HG03439 (cell line): ENCODE measurements around the gene GZMH.
A peak's percentile ranks its signal among the peaks of the same experiment; 100 is the strongest.
"Not testable (repeated sequence)": the region's sequence is repeated elsewhere in the genome, so short reads cannot be mapped to it uniquely, and the experiment has no call there.

ENCODE experiments used
- ATAC-seq: cut with Tn5 transposase; IDR thresholded peaks from one replicate; pipeline ENCODE4 v1.9.1; 2021; ENCODE audit warnings: mild to moderate bottlenecking, moderate library complexity; ENCODE audit not compliant: unreplicated experiment

Gene GZMH, protein sequence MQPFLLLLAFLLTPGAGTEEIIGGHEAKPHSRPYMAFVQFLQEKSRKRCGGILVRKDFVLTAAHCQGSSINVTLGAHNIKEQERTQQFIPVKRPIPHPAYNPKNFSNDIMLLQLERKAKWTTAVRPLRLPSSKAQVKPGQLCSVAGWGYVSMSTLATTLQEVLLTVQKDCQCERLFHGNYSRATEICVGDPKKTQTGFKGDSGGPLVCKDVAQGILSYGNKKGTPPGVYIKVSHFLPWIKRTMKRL

DNA sequence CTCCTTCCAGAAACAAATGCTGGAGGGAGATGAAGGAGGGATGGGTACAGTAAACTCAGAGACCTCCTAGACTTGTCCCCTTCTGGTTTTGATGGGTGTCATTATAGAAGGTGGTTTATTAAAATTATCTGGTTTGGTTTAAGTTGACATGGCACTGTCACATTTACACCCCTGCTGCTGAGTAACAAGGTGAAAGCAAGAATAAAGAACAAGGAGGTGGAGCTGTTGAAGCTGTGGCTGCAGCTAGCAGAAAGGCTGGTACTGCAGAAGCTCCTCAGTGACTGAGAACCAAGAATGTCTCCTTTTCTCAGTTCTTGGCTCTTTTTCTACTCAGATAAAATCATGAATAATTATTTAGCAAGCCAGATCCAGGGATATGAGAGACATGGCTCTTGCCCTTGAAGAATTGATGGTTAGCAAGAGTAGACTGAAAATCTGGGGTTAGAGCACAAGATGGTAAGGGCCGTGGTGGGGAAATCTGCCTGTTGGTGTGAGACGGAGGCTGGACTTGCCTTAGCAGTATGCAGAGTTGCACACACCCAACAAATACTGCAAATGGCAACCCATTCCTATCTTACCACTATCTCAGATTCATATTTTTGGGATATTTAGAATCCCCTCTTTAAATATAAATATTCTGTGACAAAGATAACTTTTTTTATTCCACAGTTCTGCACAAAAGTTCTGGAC, at the start of gene GZMH:
Gene GZMH (minus strand): TSS at position 31 of the 690 bp plus-strand sequence. CDS start 72 bp downstream, outside the sequence.
- no peak for ATAC-seq

DNA sequence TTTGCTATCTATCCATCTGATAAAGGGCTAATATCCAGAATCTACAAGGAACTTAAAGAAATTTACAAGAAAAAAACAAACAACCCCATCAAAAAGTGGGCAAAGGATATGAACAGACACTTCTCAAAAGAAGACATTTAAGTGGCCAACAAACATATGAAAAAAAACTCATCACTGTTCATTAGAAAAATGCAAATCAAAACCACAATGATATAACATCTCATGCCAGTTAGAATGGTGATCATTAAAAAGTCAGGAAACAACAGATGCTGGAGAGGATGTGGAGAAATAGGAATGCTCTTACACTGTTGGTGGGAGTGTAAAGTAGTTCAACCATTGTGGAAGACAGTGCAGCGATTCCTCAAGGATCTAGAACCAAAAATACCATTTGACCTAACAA, 38.9 kb upstream of the GZMH start:
- ATAC-seq = not testable (repeated sequence)

DNA sequence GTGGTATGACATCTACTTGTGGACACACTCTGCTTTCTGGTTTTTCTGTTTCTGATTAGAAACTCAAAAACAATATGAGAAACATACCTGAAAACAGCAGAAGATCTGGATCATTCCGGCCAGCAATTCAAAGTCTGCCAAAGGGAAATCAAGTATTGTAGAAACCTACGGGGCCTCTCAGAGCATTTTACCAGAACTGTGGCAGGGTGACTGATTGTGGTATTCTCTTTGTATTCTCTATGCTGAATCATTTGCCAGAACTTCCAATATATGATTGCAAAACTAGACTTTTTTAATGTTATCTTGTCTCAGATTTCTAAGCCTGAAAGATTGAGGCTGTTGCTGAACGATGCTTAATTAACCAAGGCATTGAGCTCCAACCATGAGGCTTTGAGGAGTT, 30.4 kb upstream of the GZMH start:
- no peak for ATAC-seq

DNA sequence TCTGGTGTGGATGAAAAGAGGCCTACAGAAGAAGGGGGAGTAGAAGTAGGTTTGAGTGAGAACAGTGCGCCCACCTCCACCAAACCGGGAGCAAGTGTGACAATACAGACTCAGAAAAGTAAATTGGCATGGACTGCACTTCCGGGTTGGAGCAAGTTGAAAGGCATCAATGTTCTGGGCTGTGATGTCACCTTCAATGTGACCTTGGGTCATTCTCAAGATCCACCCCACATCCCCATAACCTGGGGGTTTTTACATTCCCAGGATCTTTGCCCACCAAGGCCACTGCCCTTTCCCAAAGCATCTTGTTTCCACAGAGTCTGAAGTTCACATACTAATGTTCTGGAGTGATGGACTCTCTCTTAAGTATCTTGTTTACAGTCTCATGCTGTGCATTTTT, 29.8 kb upstream of the GZMH start:
- no peak for ATAC-seq

DNA sequence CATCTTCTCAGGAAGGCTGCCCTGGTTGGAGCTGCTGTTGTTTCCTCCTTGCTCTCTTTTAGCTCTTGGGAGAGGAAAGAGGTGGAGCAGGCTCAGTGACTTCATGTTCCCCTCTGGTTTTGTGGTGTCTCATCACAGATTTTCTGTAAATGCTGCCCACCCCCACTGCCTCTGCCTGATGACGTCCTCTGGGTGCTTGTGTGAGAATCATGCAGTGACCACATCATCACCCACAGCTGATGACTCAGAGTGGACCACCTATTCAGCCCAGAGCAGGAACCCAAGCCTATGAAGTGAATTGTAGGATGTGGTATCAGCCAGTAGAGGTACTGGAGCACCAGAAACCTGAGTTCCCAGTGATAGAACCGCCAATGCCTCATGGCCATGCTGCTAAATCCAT, 24.7 kb upstream of the GZMH start, which contains the start of gene GZMB:
Gene GZMB (minus strand): TSS at position 33 of the 400 bp plus-strand sequence. CDS start 30 bp downstream, at position 3.
- ATAC-seq = no peak

DNA sequence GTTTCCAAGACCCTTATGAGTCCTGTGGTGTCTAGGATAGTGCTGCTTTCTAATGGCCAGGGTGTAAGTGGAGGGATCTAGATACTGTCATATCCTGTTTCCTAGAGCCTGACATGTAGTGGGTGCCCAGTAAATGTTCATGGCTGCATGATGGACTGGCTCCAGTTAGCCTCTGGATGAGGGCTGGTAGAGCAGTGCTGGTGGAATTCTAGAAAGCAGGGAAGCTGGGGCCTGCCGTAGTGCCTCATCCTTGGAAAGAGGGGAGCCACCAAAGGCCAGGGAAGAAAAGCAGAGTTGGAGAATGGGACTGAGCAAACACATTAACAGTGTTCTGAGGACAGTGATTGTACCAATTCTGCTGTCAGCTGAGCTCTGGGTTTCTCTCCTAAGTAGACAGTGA, 23.9 kb upstream of the GZMH start:
- ATAC-seq = no peak

DNA sequence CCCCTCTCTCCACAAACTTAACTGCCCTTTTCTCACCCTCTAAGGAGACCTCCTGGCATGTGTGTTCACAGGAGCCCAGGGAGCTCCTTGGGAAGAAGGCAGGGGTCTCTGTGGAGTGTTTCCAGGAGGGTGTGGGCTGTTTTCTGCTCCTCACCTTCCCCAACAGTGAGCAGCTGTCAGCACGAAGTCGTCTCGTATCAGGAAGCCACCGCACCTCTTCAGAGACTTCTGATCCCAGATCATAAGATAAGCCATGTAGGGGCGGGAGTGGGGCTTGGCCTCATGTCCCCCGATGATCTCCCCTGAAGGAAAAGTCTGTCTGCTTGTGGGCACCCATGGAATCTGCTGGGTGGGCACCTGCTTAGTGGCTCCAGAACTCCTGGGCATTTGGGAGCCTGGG, 23.3 kb upstream of the GZMH start:
- no peak for ATAC-seq

DNA sequence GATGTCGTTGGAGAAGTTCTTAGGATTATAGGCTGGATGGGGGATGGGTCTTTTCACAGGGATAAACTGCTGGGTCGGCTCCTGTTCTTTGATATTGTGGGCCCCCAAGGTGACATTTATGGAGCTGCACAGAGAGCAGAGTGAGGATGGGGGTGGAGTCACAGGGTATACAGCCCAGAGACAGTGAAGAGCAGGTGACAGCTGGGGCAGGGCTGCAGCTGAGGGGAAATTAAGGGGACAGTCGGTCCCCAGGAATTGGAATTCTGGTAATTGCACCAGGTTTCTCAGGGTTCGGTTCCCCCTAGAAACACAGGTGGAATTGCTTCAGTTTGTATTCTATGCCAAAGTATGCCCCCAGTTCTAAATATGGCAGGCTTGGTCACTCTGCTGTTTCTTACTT, 22.9 kb upstream of the GZMH start:
- ATAC-seq = no peak

DNA sequence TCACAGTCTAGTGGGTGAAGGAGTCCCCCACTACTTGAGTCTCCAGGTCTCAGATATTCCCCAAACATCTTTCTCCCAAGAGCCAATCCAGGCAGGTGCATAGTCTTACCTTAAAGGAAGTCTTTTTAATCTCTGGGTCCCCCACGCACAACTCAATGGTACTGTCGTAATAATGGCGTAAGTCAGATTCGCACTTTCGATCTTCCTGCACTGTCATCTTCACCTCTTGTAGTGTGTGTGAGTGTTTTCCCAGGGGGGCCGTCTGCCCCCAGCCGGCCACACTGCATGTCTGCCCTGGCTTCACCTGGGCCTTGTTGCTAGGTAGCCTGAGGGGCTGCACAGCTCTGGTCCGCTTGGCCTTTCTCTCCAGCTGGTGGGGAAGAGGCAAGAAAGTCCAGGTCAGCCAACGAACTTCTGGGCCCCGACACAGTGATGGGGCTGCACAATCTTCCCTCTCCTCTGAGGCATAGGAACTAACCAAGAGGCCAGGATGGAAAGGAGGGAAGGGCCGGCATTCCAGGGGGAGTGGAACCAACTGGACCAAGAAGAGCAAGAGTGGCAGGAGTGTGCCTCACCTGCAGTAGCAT, 22.4 kb upstream of the GZMH start:
- no peak for ATAC-seq

DNA sequence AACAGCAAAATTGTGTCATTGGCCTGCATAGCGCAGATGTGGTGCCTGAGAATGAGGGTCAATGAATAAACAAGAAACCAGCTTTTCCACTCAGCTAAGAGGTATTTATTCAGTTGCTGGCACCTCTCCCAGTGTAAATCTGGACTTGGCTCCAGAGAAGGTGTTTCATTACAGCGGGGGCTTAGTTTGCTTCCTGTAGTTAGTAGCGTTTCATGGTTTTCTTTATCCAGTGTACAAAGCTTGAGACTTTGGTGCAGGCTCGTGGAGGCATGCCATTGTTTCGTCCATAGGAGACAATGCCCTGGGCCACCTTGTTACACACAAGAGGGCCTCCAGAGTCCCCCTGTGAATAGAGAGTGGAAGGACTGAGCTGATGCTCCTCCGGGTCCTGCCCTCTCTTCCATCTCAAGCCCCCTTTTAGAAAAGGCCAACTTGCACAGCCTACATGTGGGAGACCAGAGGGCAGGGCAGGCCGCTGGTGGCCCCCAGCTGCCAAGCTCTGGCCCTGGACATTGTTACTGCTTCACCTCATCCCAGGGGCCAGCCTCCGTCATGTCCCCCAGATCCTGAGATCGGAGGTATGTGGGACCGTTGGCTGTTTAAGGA, 21.5 kb upstream of the GZMH start:
- ATAC-seq = no peak

DNA sequence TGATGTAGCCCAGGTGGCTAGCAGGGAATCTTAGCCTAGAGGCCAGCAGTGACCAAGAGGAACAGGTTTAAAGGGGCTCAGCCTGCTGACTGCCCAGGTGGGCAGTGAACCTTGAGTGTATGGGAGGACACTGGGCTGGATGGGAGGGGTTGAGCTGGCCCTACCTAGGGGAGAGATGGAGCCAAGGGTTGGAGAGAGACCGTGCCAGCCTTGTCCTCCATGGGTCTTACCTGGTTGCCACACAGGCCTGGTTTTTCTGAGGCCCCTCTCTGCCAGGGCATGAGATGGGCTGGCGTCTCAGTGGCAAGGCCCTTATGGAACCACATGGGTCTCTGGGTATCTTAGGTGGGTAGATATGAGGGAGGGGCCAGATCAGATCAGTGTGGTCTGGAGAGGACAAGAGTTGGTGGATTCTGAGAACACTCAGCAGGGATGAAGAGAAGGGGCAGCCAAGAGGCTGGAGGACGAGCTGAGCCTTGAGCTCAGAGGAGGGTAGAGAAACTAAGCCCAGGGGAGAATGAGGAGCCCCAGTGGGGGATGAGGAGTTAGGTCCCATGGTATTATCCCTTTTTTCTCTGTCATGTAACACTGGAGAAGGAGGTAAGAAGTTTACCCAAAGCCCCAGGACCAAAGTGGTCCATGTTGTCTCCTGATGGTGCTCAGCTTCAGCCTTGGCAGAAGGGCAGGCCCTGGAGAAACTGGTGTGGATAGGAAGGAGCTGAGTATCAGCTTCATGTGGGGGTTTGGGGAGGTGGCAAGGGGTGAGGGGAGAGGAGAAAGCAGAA, 20.8 kb upstream of the GZMH start:
- no peak for ATAC-seq

DNA sequence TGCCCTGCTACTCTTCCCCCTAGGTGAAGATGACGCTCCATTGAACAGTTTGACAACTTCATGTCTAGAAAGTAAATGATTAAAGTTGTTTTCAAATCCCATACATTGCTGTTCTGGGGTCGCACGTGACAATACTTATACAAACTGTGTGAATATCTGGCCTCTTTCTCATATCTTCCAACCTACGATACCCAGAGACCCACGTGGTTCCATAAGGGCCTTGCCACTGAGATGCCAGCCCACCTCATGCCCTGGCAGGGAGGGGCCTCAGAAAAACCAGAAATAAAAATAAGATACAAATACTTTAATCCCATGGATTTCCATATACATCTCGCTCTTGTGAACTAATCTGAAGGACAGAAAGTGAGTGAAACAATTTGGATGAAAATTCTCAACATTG, 20.0 kb upstream of the GZMH start:
- no peak for ATAC-seq

DNA sequence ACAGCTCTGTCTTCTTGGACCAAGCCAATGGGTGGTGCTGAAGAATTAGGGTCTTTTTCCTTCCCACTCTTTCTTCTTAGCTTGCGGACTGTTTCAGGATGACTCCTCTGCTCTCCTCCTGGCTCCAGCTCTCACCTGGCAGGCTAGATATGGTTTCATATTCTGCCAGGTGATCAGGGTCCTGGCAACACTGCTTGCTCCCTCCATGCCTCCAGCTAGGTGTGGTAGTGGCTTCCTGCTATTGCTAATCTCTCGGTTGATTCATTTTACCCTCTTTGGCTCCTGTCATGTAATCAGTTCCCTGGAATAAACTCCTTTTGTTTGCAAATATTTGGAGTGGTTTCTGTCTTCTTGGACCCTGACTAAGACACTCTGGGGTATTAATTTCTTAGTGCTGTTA, 4.3 kb upstream of the GZMH start:
- no peak for ATAC-seq

DNA sequence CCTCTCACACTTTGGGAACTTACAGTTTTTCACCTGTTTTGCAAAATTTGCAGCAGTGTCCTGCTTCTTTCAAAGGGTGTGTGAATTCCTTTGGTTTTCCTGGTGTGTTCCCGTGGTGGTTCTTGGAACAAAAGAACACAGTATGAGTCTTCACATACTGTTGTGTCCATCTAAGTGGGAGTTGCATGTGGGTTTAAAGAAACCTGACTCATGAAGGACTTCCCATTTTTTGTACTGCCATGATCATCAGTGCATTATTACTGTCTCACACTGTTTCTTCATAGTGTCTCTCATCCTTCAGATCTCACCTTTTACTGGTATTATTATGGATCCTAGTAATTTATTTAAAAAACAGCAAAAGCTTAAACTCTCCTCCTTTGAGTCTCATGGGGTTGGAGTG, 3.8 kb upstream of the GZMH start:
- no peak for ATAC-seq

DNA sequence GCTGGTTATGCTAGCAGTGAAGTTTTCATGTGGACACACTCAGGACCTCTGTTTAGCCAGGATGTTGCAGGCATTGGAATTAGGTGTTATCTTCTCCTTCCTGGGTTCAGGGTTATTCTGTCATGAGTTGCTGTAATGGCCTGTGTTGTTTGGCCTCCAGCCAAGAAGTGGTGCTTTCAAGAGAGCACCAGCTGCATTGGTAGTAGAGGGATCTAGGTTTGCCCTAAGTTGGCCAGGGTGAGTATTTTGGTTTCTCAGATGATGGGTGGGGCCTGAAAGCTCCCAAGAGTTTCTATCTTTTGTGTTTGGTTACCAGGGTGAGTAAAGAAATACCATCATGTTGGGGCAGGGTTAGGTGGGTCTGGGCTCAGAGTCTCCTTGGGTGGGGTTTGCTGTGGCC, 2.7 kb upstream of the GZMH start:
- no peak for ATAC-seq

DNA sequence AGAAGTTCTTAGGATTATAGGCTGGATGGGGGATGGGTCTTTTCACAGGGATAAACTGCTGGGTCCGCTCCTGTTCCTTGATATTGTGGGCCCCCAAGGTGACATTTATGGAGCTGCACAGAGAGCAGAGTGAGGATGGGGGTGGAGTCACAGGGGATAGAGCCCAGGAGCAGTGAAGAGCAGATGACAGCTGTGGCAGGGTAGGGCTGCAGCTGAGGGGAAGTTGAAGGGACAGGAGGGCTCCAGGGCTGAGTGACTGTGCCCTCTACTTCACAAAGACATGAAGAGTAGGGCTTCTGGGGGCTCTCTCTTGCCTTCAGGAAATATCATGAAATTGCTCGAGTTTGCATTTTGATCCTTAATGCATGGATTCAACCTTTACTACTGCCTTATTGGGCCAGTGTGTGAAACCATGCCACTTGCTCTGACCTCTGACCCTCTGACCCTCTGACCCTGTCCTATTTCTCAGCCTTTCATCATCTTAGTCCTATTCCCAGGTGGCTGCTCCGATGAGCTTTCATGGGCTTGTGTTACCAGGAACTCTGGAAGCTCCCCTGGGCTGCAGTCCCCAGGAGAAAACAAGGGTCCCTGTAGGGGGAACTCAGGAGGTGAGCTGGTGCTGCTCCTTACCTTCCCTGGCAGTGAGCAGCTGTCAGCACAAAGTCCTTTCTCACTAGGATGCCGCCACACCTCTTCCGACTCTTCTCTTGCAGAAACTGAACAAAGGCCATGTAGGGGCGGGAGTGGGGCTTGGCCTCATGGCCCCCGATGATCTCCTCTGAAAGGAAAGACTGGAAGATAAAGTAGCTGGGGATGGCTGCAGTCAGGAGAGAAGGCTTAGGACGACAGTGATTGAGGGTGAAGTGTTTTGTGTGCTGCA, 1.6 kb downstream of the GZMH start:
- no peak for ATAC-seq

DNA sequence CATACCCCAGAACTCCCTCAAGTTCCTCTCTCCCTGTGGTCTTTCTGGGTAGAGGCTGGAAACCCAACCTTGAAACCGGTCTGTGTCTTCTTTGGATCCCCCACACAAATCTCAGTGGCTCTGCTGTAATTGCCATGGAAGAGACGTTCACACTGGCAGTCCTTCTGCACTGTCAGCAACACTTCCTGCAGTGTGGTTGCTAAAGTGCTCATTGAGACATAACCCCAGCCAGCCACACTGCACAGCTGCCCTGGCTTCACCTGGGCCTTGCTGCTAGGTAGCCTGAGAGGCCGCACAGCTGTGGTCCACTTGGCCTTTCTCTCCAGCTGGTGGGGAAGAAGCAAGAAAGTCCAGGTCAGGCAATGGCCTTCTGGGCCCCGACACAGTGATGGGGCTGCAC, 2.4 kb downstream of the GZMH start:
- ATAC-seq = no peak

DNA sequence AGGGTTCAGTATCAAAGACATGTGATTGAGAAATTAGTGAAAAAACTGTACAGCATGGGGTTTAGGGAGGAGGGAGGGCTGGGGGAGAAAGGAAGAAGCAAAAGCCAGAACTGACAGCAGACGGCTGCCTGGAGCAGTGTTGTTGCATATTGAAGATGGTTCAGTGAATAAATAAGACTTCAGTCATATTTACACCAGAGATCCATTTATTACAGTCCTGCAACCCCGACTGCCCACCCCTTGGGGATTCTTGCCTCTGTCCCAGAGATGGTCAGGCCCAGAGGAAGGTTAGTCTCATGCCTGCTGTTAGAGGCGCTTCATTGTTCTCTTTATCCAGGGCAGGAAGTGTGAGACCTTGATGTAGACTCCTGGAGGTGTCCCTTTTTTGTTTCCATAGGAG, 3.2 kb downstream of the GZMH start:
- ATAC-seq = no peak

DNA sequence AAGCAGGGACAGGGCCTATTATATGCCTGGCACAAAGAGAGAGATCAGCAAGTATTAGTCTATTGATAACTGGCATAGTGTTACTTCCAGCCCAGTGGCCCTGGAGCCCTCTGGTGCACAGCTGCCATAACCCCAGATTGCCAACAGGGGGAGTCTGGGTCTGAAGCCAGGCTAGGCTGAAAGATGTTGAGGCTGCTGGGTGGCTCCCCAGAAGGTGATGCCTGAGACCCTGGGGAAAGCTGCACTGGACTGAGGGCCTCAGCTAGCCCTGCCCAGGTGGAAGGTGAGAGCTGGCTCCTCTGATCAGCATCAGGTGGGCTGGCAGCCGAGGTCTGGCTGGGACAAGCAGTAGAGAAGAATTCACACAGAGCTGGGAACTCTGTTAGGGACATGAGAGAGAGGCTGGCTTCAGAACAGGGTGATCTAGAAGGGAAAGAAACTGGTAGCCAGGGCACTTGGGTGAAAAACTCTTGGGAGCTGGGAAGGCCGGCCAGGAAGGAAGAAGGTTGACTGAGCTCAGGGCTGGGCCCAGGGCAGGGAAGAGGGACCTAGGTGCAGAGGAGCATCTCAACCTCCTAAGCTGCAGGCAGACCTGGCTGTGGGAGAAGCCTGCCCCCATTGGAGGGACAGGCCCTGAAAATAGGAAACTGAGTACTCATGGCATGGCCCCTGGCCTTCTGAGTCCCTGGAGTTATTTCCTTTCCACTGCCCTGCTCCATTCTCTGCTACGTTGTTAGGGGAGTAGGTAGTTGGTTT, 3.9 kb downstream of the GZMH start:
- peak; percentile 76 for ATAC-seq
